HG02588 (cell line): Measurements from ENCODE around the gene PLAC9.
"Not testable (repeated sequence)": the region's sequence is repeated elsewhere in the genome, so short reads cannot be mapped to it uniquely, and the experiment has no call there.

Source experiments
- ATAC-seq: cut with Tn5 transposase; IDR thresholded peaks from one replicate; pipeline ENCODE4 v1.9.1; 2021; ENCODE audit warnings: mild to moderate bottlenecking, moderate library complexity; ENCODE audit not compliant: unreplicated experiment

PLAC9 gene

GRCh38 chr10:80137920-80138319, 5.4 kb downstream of the PLAC9 start:
- ATAC-seq = no peak

GRCh38 chr10:80139265-80139664, 6.7 kb downstream of the PLAC9 start:
- no peak for ATAC-seq

- ATAC-seq = no peak
Observed at GRCh38 chr10:80140251-80140650, 7.7 kb downstream of the PLAC9 start.

GRCh38 chr10:80141696-80142460, 9.3 kb downstream of the PLAC9 start:
- no peak for ATAC-seq

GRCh38 chr10:80144067-80144695, 11.7 kb downstream of the PLAC9 start:
- ATAC-seq = peak; percentile 68

- peak; percentile 35 for ATAC-seq
Observed at GRCh38 chr10:80144696-80145131, 12.2 kb downstream of the PLAC9 start.

- not testable (repeated sequence) for ATAC-seq
Observed at GRCh38 chr10:80145406-80146308, 13.1 kb downstream of the PLAC9 start.

GRCh38 chr10:80146918-80147317, 14.4 kb downstream of the PLAC9 start:
- ATAC-seq = no peak

- no peak for ATAC-seq
Observed at GRCh38 chr10:80148166-80148805, 15.8 kb downstream of the PLAC9 start.

GRCh38 chr10:80149123-80149522, 16.6 kb downstream of the PLAC9 start:
- no peak for ATAC-seq

GRCh38 chr10:80150172-80150571, 17.6 kb downstream of the PLAC9 start:
- ATAC-seq = no peak

- no peak for ATAC-seq
Observed at GRCh38 chr10:80152820-80153219, 20.3 kb downstream of the PLAC9 start.

GRCh38 chr10:80153460-80153859, 20.9 kb downstream of the PLAC9 start:
- ATAC-seq = no peak

GRCh38 chr10:80154626-80154977, 22.1 kb downstream of the PLAC9 start:
- no peak for ATAC-seq

- ATAC-seq = no peak
Observed at GRCh38 chr10:80154978-80155695, 22.6 kb downstream of the PLAC9 start.

GRCh38 chr10:80155696-80156215, 23.2 kb downstream of the PLAC9 start:
- no peak for ATAC-seq

- no peak for ATAC-seq
Observed at GRCh38 chr10:80156216-80156615, 23.7 kb downstream of the PLAC9 start.

GRCh38 chr10:80157561-80157960, 25.0 kb downstream of the PLAC9 start:
- no peak for ATAC-seq

- ATAC-seq = no peak
Observed at GRCh38 chr10:80158126-80158525, 25.6 kb downstream of the PLAC9 start.

GRCh38 chr10:80158598-80159127, 26.1 kb downstream of the PLAC9 start:
- no peak for ATAC-seq
